ENCODE measurements around the gene WDR13.
"Not testable (repeated sequence)": the region's sequence is repeated elsewhere in the genome, so short reads cannot be mapped to it uniquely, and the experiment has no call there.

Gene WDR13

GRCh38 chrX:48597353-48598264 lies at the start of gene WDR13:
TSS of gene WDR13 (plus strand) at chrX:48597492. CDS start at chrX:48597997, 505 bp downstream.
- DNase-seq, result peak; percentile 94

- no peak for DNase-seq
Observed at GRCh38 chrX:48548871-48549270, 48.4 kb upstream of the WDR13 start.

- DNase-seq, result not testable (repeated sequence)
Observed at GRCh38 chrX:48555731-48556325, 41.5 kb upstream of the WDR13 start.

- DNase-seq, result no peak
Observed at GRCh38 chrX:48558271-48558670, 39.0 kb upstream of the WDR13 start.

- no peak for DNase-seq
Observed at GRCh38 chrX:48559636-48560035, 37.7 kb upstream of the WDR13 start.

- no peak for DNase-seq
Observed at GRCh38 chrX:48560056-48560455, 37.2 kb upstream of the WDR13 start.

- no peak for DNase-seq
Observed at GRCh38 chrX:48560681-48561080, 36.6 kb upstream of the WDR13 start.

- DNase-seq, result peak; percentile 34
Observed at GRCh38 chrX:48569958-48570357, 27.3 kb upstream of the WDR13 start.

- DNase-seq, result peak; percentile 43
Observed at GRCh38 chrX:48573690-48574269, 23.5 kb upstream of the WDR13 start.

- peak; percentile 94 for DNase-seq
Observed at GRCh38 chrX:48574270-48575266, 22.7 kb upstream of the WDR13 start, which contains the start of gene RBM3. TSS of gene RBM3 (plus strand) at chrX:48574484. CDS start at chrX:48575181, 697 bp downstream.

GRCh38 chrX:48575642-48576041 lies 21.6 kb upstream of the WDR13 start:
- no peak for DNase-seq

- no peak for DNase-seq
Observed at GRCh38 chrX:48576108-48576507, 21.2 kb upstream of the WDR13 start.

- no peak for DNase-seq
Observed at GRCh38 chrX:48578661-48579128, 18.6 kb upstream of the WDR13 start.

GRCh38 chrX:48579259-48579658 lies 18.0 kb upstream of the WDR13 start:
- DNase-seq, result no peak

- no peak for DNase-seq
Observed at GRCh38 chrX:48580662-48581061, 16.6 kb upstream of the WDR13 start.

GRCh38 chrX:48584698-48585097 lies 12.6 kb upstream of the WDR13 start:
- no peak for DNase-seq

GRCh38 chrX:48589482-48590162 lies 7.7 kb upstream of the WDR13 start:
- DNase-seq, result no peak

- DNase-seq, result no peak
Observed at GRCh38 chrX:48590203-48591103, 6.8 kb upstream of the WDR13 start.

- DNase-seq, result peak; percentile 39
Observed at GRCh38 chrX:48591255-48591791, 6.0 kb upstream of the WDR13 start.

- DNase-seq, result no peak
Observed at GRCh38 chrX:48592971-48593370, 4.3 kb upstream of the WDR13 start.
